Mesenchymal stem cell (in vitro differentiated cells and primary cell): Measurements from ENCODE around the gene ASF1B.

Experiments
- DNase-seq: peaks from one replicate; pipeline ENCODE4 v3.0.0-alpha.2; 2013
- H2AFZ ChIP-seq: one replicate; pipeline ENCODE4 v1.6.1; 2013; ENCODE audit warnings: low read depth, mild to moderate bottlenecking, control low read depth, inconsistent platforms, low read length, moderate library complexity
- H2AK5ac ChIP-seq: 2 replicates; pipeline ENCODE4 v1.6.1; 2013; ENCODE audit warnings: low read length, moderate library complexity, mild to moderate bottlenecking, inconsistent platforms; ENCODE audit not compliant: severe bottlenecking
- H2BK120ac ChIP-seq: one replicate; pipeline ENCODE4 v1.6.1; 2013; ENCODE audit warnings: low read depth, mild to moderate bottlenecking, inconsistent platforms, low read length, moderate library complexity
- H2BK12ac ChIP-seq, 2 experiments: one replicate each; pipeline ENCODE4 v1.6.1; 2013; ENCODE audit warnings: inconsistent platforms in 2 of 2, low read length in 2 of 2, mild to moderate bottlenecking in 2 of 2, moderate library complexity in 2 of 2, control low read depth in 1 of 2
- H2BK15ac ChIP-seq: one replicate; pipeline ENCODE4 v1.6.1; 2013; ENCODE audit warnings: mild to moderate bottlenecking, low read depth, inconsistent platforms; ENCODE audit not compliant: poor library complexity, severe bottlenecking
- H2BK5ac ChIP-seq: 2 replicates; pipeline ENCODE4 v1.6.1; 2013; ENCODE audit warnings: low read depth, mild to moderate bottlenecking, low read length, control low read depth, inconsistent platforms; ENCODE audit not compliant: poor library complexity, severe bottlenecking
- H3K14ac ChIP-seq, 2 experiments: one replicate each; pipeline ENCODE4 v1.6.1; 2013; ENCODE audit warnings: inconsistent platforms in 2 of 2, low read length in 2 of 2, control low read depth in 1 of 2, mild to moderate bottlenecking in 1 of 2, moderate library complexity in 1 of 2
- H3K18ac ChIP-seq, 2 experiments: one replicate each; pipeline ENCODE4 v1.6.1; 2013; ENCODE audit warnings: inconsistent platforms in 2 of 2, low read length in 2 of 2, control low read depth in 1 of 2, low read depth in 1 of 2, mild to moderate bottlenecking in 1 of 2
- H3K23ac ChIP-seq, 2 experiments: one replicate each; pipeline ENCODE4 v1.6.1; 2013; ENCODE audit warnings: inconsistent platforms in 2 of 2, low read length in 2 of 2, mild to moderate bottlenecking in 2 of 2, moderate library complexity in 2 of 2, control low read depth in 1 of 2
- H3K27ac ChIP-seq: 2 replicates; pipeline ENCODE4 v1.5.1; 2013; ENCODE audit warnings: mild to moderate bottlenecking, moderate library complexity, low read length, control low read depth, inconsistent platforms; ENCODE audit not compliant: poor library complexity, severe bottlenecking
- H3K27me3 ChIP-seq, 2 experiments: 2 replicates each; pipeline versions ENCODE4 v1.6.1 to v1.7.0; 2013; ENCODE audit warnings: low read length in 2 of 2, mild to moderate bottlenecking in 2 of 2, moderate library complexity in 2 of 2, control low read depth in 1 of 2, inconsistent platforms in 1 of 2; ENCODE audit not compliant: control insufficient read depth in 1 of 2, insufficient read depth in 1 of 2
- H3K36me3 ChIP-seq, 2 experiments: 2 replicates each; pipeline versions ENCODE4 v1.6.1 to v1.7.0; 2013; ENCODE audit warnings: low read length in 2 of 2, control low read depth in 1 of 2, inconsistent platforms in 1 of 2, low read depth in 1 of 2, mild to moderate bottlenecking in 1 of 2; ENCODE audit not compliant: insufficient read depth in 2 of 2, control insufficient read depth in 1 of 2
- H3K4ac ChIP-seq, 2 experiments: one replicate each; pipeline ENCODE4 v1.6.1; 2013; ENCODE audit warnings: inconsistent platforms in 2 of 2, low read length in 2 of 2, mild to moderate bottlenecking in 2 of 2, moderate library complexity in 2 of 2, control low read depth in 1 of 2, low read depth in 1 of 2
- H3K4me1 ChIP-seq: 2 replicates; pipeline ENCODE4 v1.6.1; 2013; ENCODE audit warnings: low read depth, low read length, control low read depth; ENCODE audit not compliant: control insufficient read depth, insufficient read depth
- H3K4me2 ChIP-seq: 2 replicates; pipeline ENCODE4 v1.6.1; 2013; ENCODE audit warnings: low read length, mild to moderate bottlenecking, inconsistent platforms; ENCODE audit not compliant: poor library complexity, severe bottlenecking
- H3K4me3 ChIP-seq, 2 experiments: 2 replicates each; pipeline versions ENCODE4 v1.5.1 to v1.7.0; 2013; ENCODE audit warnings: low read length in 2 of 2, mild to moderate bottlenecking in 2 of 2, control low read depth in 1 of 2, low read depth in 1 of 2; ENCODE audit not compliant: insufficient read depth in 1 of 2
- H3K79me1 ChIP-seq: replicated peaks from 2 replicates; pipeline ENCODE4 v1.6.1; 2013; ENCODE audit warnings: mild to moderate bottlenecking, control low read depth, low read length, inconsistent platforms; ENCODE audit not compliant: poor library complexity, severe bottlenecking
- H3K9ac ChIP-seq: 2 replicates; pipeline ENCODE4 v1.7.0; 2013; ENCODE audit warnings: mild to moderate bottlenecking, low read length, moderate library complexity
- H3K9me3 ChIP-seq: 2 replicates; pipeline ENCODE4 v1.7.0; 2013; ENCODE audit warnings: mild to moderate bottlenecking, low read length; ENCODE audit not compliant: control insufficient read depth
- H4K8ac ChIP-seq: one replicate; pipeline ENCODE4 v1.6.1; 2013; ENCODE audit warnings: inconsistent platforms, mild to moderate bottlenecking, low read length, moderate library complexity
- H4K91ac ChIP-seq: one replicate; pipeline ENCODE4 v1.6.1; 2013; ENCODE audit warnings: mild to moderate bottlenecking, low read length, inconsistent platforms
- WGBS: methylation state at CpG from one replicate; pipeline ENCODE4 v1.1.7; 2013; ENCODE audit warnings: mixed read lengths; 5-methylcytosine and 5-hydroxymethylcytosine counted together

ASF1B gene

GRCh38 chr19:14090509-14091080 lies 45.8 kb downstream of the ASF1B start, which contains the start of gene SAMD1:
Gene SAMD1, minus strand, starts transcription at chr19:14090751.
- DNase-seq = peak; percentile 91
- peak within 1 kb of the TSS; percentile 58 for H3K27ac ChIP-seq
- peak within 1 kb of the TSS; percentile 18 to 66 for H2BK12ac ChIP-seq
- peaks cover 13% of the 10 kb centered on the region for H3K4me1 ChIP-seq
- H3K18ac ChIP-seq = peak within 1 kb of the TSS; percentile 80 to 91
- H3K14ac ChIP-seq = peak within 1 kb of the TSS in 1 of 2 experiments; percentile 68
- H2BK15ac ChIP-seq = peak within 1 kb of the TSS; percentile 52
- H3K27me3 ChIP-seq = no peaks in the 10 kb centered on the region
- peak within 1 kb of the TSS in 1 of 2 experiments; percentile 96 for H3K23ac ChIP-seq
- peak within 1 kb of the TSS; percentile 57 for H4K91ac ChIP-seq
- no peak within 1 kb of the TSS for H2BK5ac ChIP-seq
- peak within 1 kb of the TSS; percentile 77 for H3K4me2 ChIP-seq
- no peak within 1 kb of the TSS for H2AFZ ChIP-seq
- H3K9me3 ChIP-seq = peaks cover 8% of the 10 kb centered on the region
- WGBS = no CpG with 5 or more reads among the region's 65 CpGs
- H3K79me1 ChIP-seq = peaks cover 8% of the 10 kb centered on the region
- H2BK120ac ChIP-seq = peak within 1 kb of the TSS; percentile 71
- peak within 1 kb of the TSS; percentile 84 for H4K8ac ChIP-seq
- H2AK5ac ChIP-seq = no peak within 1 kb of the TSS
- H3K4ac ChIP-seq = peak within 1 kb of the TSS; percentile 12 to 87
- H3K4me3 ChIP-seq = peak within 1 kb of the TSS; percentile 88 to 89
- peaks cover 16 to 28% of the 10 kb centered on the region in 2 experiments for H3K36me3 ChIP-seq
- peak within 1 kb of the TSS; percentile 90 for H3K9ac ChIP-seq

DNA sequence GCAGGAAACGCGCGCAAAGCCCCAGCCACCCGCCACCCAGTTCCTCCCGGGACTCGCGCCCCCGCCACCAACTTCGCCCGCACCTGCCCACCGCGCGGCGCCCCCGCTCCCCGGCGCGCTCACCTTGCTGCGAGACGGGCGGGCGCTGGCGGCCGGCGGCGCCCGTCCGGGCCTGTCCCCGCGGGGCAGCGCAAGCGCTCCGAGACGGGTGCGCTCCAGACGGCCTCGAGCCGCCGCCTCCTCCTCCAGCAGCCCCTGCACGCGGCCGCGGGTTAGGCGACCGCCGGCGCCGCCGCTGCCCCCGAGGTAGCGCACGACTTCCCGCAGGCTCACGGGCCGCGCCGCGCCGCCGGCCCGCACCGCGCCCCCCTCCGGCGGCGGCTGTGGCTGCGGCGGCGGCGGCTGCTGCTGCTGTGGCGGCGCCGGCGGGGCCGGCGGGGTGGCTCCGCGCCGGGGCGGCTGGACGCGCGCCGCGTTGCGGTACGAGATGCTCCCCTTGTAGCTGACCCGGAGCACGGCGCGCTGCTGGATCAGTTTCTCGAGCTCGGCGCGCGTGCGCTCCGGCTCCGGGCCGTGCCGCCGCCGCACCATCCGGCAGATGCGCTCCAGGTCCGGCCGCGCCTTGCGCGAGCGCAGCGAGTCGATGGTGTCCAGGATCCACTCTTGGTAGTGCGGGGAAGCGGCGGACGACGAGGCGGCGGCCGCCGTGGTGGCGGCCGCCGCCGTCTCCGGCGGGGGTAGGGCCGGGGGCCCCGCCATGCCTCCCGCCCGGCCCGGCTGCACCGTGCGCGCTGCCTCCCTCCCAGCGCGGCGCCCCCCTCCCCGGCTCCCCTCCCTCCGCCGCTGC lies 46.5 kb downstream of the ASF1B start:
- peak overlapping the region; percentile 77 for H3K4me2 ChIP-seq
- H3K4me3 ChIP-seq = peak overlapping the region; percentile 73 to 75
- H2AFZ ChIP-seq = no peak overlapping the region
- H4K91ac ChIP-seq = no peak overlapping the region
- H4K8ac ChIP-seq = no peak overlapping the region
- H3K4me1 ChIP-seq = peaks cover 13% of the 10 kb centered on the region
- H2BK15ac ChIP-seq = no peak overlapping the region
- H3K36me3 ChIP-seq = peaks cover 16 to 26% of the 10 kb centered on the region in 2 experiments
- no peak overlapping the region for H3K23ac ChIP-seq
- H2AK5ac ChIP-seq = no peak overlapping the region
- H3K9me3 ChIP-seq = peaks cover 8% of the 10 kb centered on the region
- no peak overlapping the region for H2BK12ac ChIP-seq
- peak overlapping the region; percentile 61 for H2BK120ac ChIP-seq
- H3K27me3 ChIP-seq = no peaks in the 10 kb centered on the region
- no peak overlapping the region for H3K27ac ChIP-seq
- DNase-seq = peak; percentile 74
- peak overlapping the region; percentile 62 for H3K9ac ChIP-seq
- peak overlapping the region in 1 of 2 experiments; percentile 68 for H3K14ac ChIP-seq
- WGBS = under 1% methylated on average over 49 of the region's 142 CpGs
- peak overlapping the region; percentile 75 to 86 for H3K18ac ChIP-seq
- no peak overlapping the region for H3K4ac ChIP-seq
- H3K79me1 ChIP-seq = peaks cover 8% of the 10 kb centered on the region
- no peak overlapping the region for H2BK5ac ChIP-seq

GRCh38 chr19:14089412-14089661 lies 47.1 kb downstream of the ASF1B start:
- Histone ChIP-seq H3K9ac (peak overlapping the region; percentile 62), H3K4me2 (peak overlapping the region; percentile 77), H3K4ac (no peak overlapping the region), H3K14ac (peak overlapping the region in 1 of 2 experiments; percentile 56), H2BK5ac (no peak overlapping the region), H3K79me1 (peaks cover 8% of the 10 kb centered on the region), H2BK120ac (no peak overlapping the region), H3K27me3 (no peaks in the 10 kb centered on the region), H3K36me3 (peaks cover 16 to 22% of the 10 kb centered on the region in 2 experiments), H3K27ac (no peak overlapping the region), H4K91ac (no peak overlapping the region), H3K9me3 (peaks cover 8% of the 10 kb centered on the region), H2AK5ac (no peak overlapping the region), H3K23ac (no peak overlapping the region), H2BK15ac (no peak overlapping the region), H4K8ac (no peak overlapping the region), H2AFZ (no peak overlapping the region), H3K18ac (peak overlapping the region in 1 of 2 experiments; percentile 29), H3K4me3 (peak overlapping the region; percentile 73 to 75), H2BK12ac (no peak overlapping the region), H3K4me1 (peaks cover 13% of the 10 kb centered on the region)
- 25% methylated on average over 13 of the region's 16 CpGs for WGBS
- DNase-seq = no peak
